GM12878 (cell line): ENCODE measurements around the gene KIAA0408. TPM values are rescaled to one million over a fixed set of nuclear protein-coding genes. Genes with fewer than 3 reads are reported as not detected.

Experiments used
- ATAC-seq: fragments of 200-7000 bp; cut with Tn5 transposase; 3 replicates; pipeline ENCODE4 v1.9.1; 2020; ENCODE audit warnings: mild to moderate bottlenecking, moderate library complexity
- BruUV-seq: library from RNA; stranded (reverse); fragments of 400-500 nt; replicated peaks from 2 replicates; lab custom pipeline; 2021; lab: Mats Ljungman, UMichigan
- CTCF ChIA-PET: fragments of 300-600 bp; sonication (Branson Sonifier 250); formaldehyde crosslinking; extraction: SDS; loops from one replicate; lab custom pipeline; 2021; ENCODE audit warnings: inconsistent platforms; lab: Yijun Ruan, JAX
- POLR2A ChIA-PET: fragments of 350-600 bp; formaldehyde crosslinking; extraction: SDS; loops from one replicate; lab custom pipeline; 2021; ENCODE audit warnings: inconsistent platforms; lab: Charles Lee
- RAD21 ChIA-PET: fragments of 300-600 bp; sonication (Branson Sonifier 250); formaldehyde crosslinking; loops from one replicate; lab custom pipeline; 2023; ENCODE audit warnings: antibody characterized with exemption; ENCODE audit not compliant: unreplicated experiment; lab: Charles Lee
- SMC1A ChIA-PET: fragments of 300-600 bp; sonication (Branson Sonifier 250); formaldehyde crosslinking; loops from one replicate; lab custom pipeline; 2023; ENCODE audit not compliant: unreplicated experiment, uncharacterized antibody; lab: Charles Lee
- DNase-seq: peaks from one replicate; pipeline ENCODE4 v3.0.0-alpha.2; 2011; ENCODE audit warnings: low read depth, low spot score
- FAIRE-seq: peaks from 3 replicates; lab custom pipeline; 2011; peaks lifted over from hg19 to GRCh38; lab: Jason Lieb, UNC
- H2AFZ ChIP-seq: 2 replicates; pipeline ENCODE4 v1.6.0; 2011; ENCODE audit warnings: low read depth, low read length, control low read depth; ENCODE audit not compliant: control insufficient read depth
- H3K27ac ChIP-seq: 2 replicates; pipeline ENCODE4 v1.5.1; 2011; ENCODE audit warnings: control low read depth; ENCODE audit not compliant: control insufficient read depth, insufficient read depth
- H3K27me3 ChIP-seq, 2 experiments: replicated peaks in 1 of 2; 2 replicates each; pipeline versions ENCODE4 v1.6.0 to v1.6.1; 2011; ENCODE audit warnings: low read length in 1 of 2; ENCODE audit not compliant: control insufficient read depth in 2 of 2, insufficient read depth in 2 of 2
- H3K36me3 ChIP-seq, 2 experiments: 2 replicates each; pipeline ENCODE4 v1.5.1; 2011; ENCODE audit warnings: low read length in 1 of 2; ENCODE audit not compliant: control insufficient read depth in 2 of 2, insufficient read depth in 2 of 2
- H3K4me1 ChIP-seq: 2 replicates; pipeline ENCODE4 v1.6.1; 2011; ENCODE audit warnings: mild to moderate bottlenecking, low read length, moderate library complexity, mixed read lengths; ENCODE audit not compliant: control insufficient read depth, insufficient read depth
- H3K4me2 ChIP-seq: 2 replicates; pipeline ENCODE4 v1.6.0; 2011; ENCODE audit warnings: control low read depth; ENCODE audit not compliant: control insufficient read depth, insufficient read depth
- H3K4me3 ChIP-seq: fragments of 200-600 bp; sonication (generic); 2 replicates; pipeline ENCODE4 v1.5.1; 2016
- H3K79me2 ChIP-seq: 2 replicates; pipeline ENCODE4 v1.6.0; 2011; ENCODE audit warnings: low read length; ENCODE audit not compliant: control insufficient read depth, insufficient read depth
- H3K9ac ChIP-seq: 2 replicates; pipeline ENCODE4 v1.8.0; 2011; ENCODE audit warnings: low read length, control low read depth, mixed read lengths; ENCODE audit not compliant: control insufficient read depth, insufficient read depth
- H3K9me3 ChIP-seq: replicated peaks from 3 replicates; pipeline ENCODE4 v1.5.1; 2011; ENCODE audit warnings: mild to moderate bottlenecking, low read length; ENCODE audit not compliant: control insufficient read depth, insufficient read depth
- H4K20me1 ChIP-seq: 2 replicates; pipeline ENCODE4 v1.6.0; 2011; ENCODE audit not compliant: control insufficient read depth, insufficient read depth
- CUX1 ChIP-seq: IDR thresholded peaks from 2 replicates; pipeline ENCODE4 v1.6.1; 2012; ENCODE audit warnings: improper control_type of control experiment, low read depth, low read length; ENCODE audit not compliant: insufficient replicate concordance
- GATAD2B ChIP-seq: fragments of 450-650 bp; conservative IDR thresholded peaks from 2 replicates; pipeline ENCODE4 v1.6.1; 2017; ENCODE audit warnings: low read depth, mild to moderate bottlenecking, moderate library complexity
- IKZF1 ChIP-seq: fragments of 450-650 bp; conservative IDR thresholded peaks from 2 replicates; pipeline ENCODE4 v1.6.1; 2017; ENCODE audit warnings: antibody characterized with exemption, mild to moderate bottlenecking
- IRF4 ChIP-seq: IDR thresholded peaks from 2 replicates; pipeline ENCODE4 v1.6.1; 2011; ENCODE audit warnings: low read depth, low read length
- JUNB ChIP-seq: IDR thresholded peaks from 2 replicates; pipeline ENCODE4 v1.6.1; 2016; ENCODE audit warnings: antibody characterized with exemption, mild to moderate bottlenecking
- NFIC ChIP-seq: IDR thresholded peaks from 2 replicates; pipeline ENCODE4 v1.6.1; 2012; ENCODE audit warnings: low read depth, mild to moderate bottlenecking, inconsistent platforms, low read length, moderate library complexity
- NRF1 ChIP-seq: conservative IDR thresholded peaks from 2 replicates; pipeline ENCODE4 v1.6.1; 2011; ENCODE audit warnings: mild to moderate bottlenecking, low read depth, low read length, improper control_type of control experiment
- POU2F2 ChIP-seq: IDR thresholded peaks from 3 replicates; pipeline ENCODE4 v1.6.1; 2011; ENCODE audit warnings: low read depth, mild to moderate bottlenecking, low read length, borderline replicate concordance
- SIN3A ChIP-seq: IDR thresholded peaks from 2 replicates; pipeline ENCODE4 v1.6.1; 2012; ENCODE audit warnings: low read depth, low read length, improper control_type of control experiment
- SMARCA5 ChIP-seq: fragments of 450-650 bp; IDR thresholded peaks from 2 replicates; pipeline ENCODE4 v1.6.1; 2017; ENCODE audit warnings: mild to moderate bottlenecking
- SREBF2 ChIP-seq: IDR thresholded peaks from 2 replicates; pipeline ENCODE4 v1.6.1; 2012; ENCODE audit warnings: mild to moderate bottlenecking, low read length
- ZZZ3 ChIP-seq: IDR thresholded peaks from 2 replicates; pipeline ENCODE4 v1.6.1; 2011; ENCODE audit warnings: low read depth; ENCODE audit not compliant: control insufficient read depth, insufficient read length
- WGBS: methylation state at CpG from one replicate; pipeline ENCODE4 v1.1.6; 2016; ENCODE audit warnings: low lambda C conversion rate; ENCODE audit not compliant: insufficient replicate concordance, insufficient coverage; ENCODE audit errors: missing lambda C conversion rate; 5-methylcytosine and 5-hydroxymethylcytosine counted together
- in situ Hi-C: fragments of 300-500 bp; cut with MboI; formaldehyde crosslinking; loops from 9 replicates; pipeline ENCODE4 v1.14.3; 2018; ENCODE audit warnings: mixed read lengths
- intact Hi-C: fragments of 100-400 bp; cut with micrococcal nuclease; formaldehyde crosslinking; loops from one replicate; pipeline ENCODE4 v1.14.2; 2022; ENCODE audit not compliant: unreplicated experiment
- polyA plus RNA-seq, 11 experiments: library from polyadenylated mRNA; depleted of rRNA in 4 of 11; unstranded in 6 of 11; stranded (reverse) in 5 of 11; fragments of >200 nt; fragmentation: Nextera tagmentation in 4 of 11; fragmentation: Illumina TruSeq in 1 of 11; extraction: Ambion mirVana in 4 of 11; extraction: Trizol in 1 of 11; gene quantifications; 1 replicate in 1 of 11; 2 replicates in 10 of 11; pipeline versions ENCODE4 v1.2.1 to v1.2.3, GENCODE V29; 2011 to 2016; ENCODE audit warnings: inconsistent platforms in 2 of 11, missing spikeins in 2 of 11, low read depth in 1 of 11
- total RNA-seq, 4 experiments: library from RNA; depleted of rRNA in 3 of 4; stranded (reverse); fragments of >200 nt in 3 of 4; fragmentation: Illumina TruSeq in 1 of 4; extraction: Trizol in 1 of 4; gene quantifications; 2 replicates each; pipeline versions ENCODE4 v1.2.1 to v1.2.3, GENCODE V29; 2013 to 2021
- TF ChIP-seq, protein P1 (sequence below): fragments of 450-650 bp; formaldehyde crosslinking; IDR thresholded peaks from 2 replicates; pipeline ENCODE4 v1.5.0; 2022; ENCODE audit warnings: mild to moderate bottlenecking, missing genetic modification characterization
- TF ChIP-seq, protein P2 (sequence below): IDR thresholded peaks from 2 replicates; pipeline ENCODE4 v1.6.1; 2012; ENCODE audit warnings: low read length, inconsistent platforms

KIAA0408 gene
- total and polyA plus RNA-seq, 10 of the 15 experiments (the other 5 are each of a cell fraction or from before 2014, with no cell fraction given) = 0.03 to 0.30 (median 0.06) TPM; not detected in 4

DNA sequence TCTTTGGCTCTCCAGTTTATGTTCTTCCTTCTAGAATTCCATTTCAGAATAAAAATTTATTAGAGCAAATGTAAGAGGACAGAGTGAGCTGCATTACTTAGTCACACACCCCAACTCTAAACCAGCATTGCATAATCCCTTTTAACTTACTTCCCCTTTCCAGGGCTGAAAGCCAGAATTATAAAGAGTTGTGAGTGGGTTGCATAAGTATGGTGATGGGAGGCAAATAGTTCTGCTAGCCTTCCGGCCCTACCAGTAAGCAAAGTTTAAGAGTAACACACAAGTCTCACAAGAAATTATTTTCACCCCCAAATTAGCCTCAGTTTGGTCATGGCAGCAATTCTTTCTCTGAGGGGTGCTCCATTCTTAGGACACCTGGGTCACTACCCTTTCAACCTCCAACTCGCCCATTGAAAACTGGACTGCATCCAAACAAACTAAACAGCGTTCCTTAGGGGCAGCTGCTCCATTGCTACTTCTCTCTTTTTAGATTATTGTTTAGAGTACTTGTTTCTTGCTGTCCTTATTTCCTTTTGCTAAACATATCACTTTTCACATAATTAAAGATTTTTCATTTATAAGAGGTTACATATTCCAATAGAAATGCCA, 1.6 kb downstream of the KIAA0408 start (continued):
- TF ChIP-seq CUX1 (no peak), ZZZ3 (no peak), IRF4 (no peak), GATAD2B (no peak)

DNA sequence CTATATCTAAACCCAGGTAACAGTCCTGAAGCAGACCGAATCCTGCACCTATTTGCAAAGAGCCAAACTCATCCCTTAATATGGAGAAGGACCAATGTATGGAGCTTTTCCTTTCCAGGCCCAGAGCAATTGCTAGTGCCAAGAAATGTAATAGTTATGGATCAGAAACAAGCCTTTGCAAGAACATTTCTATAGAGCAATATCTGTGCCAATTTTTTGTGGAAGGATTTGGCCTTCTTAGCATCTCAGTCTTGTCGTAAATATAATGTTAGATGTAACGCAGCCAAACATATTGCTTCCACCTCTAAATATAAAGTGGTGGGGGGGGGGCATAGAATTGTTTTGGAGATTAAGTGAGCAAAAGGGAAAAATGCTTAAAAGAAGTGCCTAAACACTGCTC, 2.7 kb downstream of the KIAA0408 start:
- peaks cover 0 to 2% of the 10 kb centered on the region in 2 experiments; a peak in 2 of 4 replicates for H3K27me3 ChIP-seq
- H3K9ac ChIP-seq = no peak overlapping the region
- intact Hi-C loops (no loop called here), in situ Hi-C loops (no loop called here)
- ATAC-seq (no peak), FAIRE-seq (no peak), DNase-seq (no peak)
- no peaks in the 10 kb centered on the region for H3K36me3 ChIP-seq
- no peaks in the 10 kb centered on the region for H3K4me1 ChIP-seq
- H2AFZ ChIP-seq = no peak overlapping the region
- ChIA-PET CTCF (no interaction called here), POLR2A (no interaction called here), SMC1A (no interaction called here), RAD21 (no interaction called here)
- no TSS peak for BruUV-seq
- 39% methylated on average over 3 of the region's 3 CpGs for WGBS
- H3K79me2 ChIP-seq = no peaks in the 10 kb centered on the region
- no peaks in the 10 kb centered on the region for H4K20me1 ChIP-seq
- no peaks in the 10 kb centered on the region for H3K9me3 ChIP-seq
- H3K27ac ChIP-seq = no peak overlapping the region
- no peak overlapping the region for H3K4me2 ChIP-seq
- H3K4me3 ChIP-seq = no peak overlapping the region
- TF ChIP-seq POU2F2 = no peak
- TF ChIP-seq SREBF2 = no peak
- TF ChIP-seq IKZF1 = no peak
- TF ChIP-seq, protein P1, sequence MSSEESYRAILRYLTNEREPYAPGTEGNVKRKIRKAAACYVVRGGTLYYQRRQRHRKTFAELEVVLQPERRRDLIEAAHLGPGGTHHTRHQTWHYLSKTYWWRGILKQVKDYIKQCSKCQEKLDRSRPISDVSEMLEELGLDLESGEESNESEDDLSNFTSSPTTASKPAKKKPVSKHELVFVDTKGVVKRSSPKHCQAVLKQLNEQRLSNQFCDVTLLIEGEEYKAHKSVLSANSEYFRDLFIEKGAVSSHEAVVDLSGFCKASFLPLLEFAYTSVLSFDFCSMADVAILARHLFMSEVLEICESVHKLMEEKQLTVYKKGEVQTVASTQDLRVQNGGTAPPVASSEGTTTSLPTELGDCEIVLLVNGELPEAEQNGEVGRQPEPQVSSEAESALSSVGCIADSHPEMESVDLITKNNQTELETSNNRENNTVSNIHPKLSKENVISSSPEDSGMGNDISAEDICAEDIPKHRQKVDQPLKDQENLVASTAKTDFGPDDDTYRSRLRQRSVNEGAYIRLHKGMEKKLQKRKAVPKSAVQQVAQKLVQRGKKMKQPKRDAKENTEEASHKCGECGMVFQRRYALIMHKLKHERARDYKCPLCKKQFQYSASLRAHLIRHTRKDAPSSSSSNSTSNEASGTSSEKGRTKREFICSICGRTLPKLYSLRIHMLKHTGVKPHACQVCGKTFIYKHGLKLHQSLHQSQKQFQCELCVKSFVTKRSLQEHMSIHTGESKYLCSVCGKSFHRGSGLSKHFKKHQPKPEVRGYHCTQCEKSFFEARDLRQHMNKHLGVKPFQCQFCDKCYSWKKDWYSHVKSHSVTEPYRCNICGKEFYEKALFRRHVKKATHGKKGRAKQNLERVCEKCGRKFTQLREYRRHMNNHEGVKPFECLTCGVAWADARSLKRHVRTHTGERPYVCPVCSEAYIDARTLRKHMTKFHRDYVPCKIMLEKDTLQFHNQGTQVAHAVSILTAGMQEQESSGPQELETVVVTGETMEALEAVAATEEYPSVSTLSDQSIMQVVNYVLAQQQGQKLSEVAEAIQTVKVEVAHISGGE (CRISPR knock-in tag) = no peak
- no peak for TF ChIP-seq NFIC
- no peak for TF ChIP-seq SMARCA5
- no peak for TF ChIP-seq NRF1
- TF ChIP-seq SIN3A = no peak
- TF ChIP-seq JUNB = no peak
- TF ChIP-seq, protein P2, sequence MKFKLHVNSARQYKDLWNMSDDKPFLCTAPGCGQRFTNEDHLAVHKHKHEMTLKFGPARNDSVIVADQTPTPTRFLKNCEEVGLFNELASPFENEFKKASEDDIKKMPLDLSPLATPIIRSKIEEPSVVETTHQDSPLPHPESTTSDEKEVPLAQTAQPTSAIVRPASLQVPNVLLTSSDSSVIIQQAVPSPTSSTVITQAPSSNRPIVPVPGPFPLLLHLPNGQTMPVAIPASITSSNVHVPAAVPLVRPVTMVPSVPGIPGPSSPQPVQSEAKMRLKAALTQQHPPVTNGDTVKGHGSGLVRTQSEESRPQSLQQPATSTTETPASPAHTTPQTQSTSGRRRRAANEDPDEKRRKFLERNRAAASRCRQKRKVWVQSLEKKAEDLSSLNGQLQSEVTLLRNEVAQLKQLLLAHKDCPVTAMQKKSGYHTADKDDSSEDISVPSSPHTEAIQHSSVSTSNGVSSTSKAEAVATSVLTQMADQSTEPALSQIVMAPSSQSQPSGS = no peak
